Endothelial cell of umbilical vein (primary cell): ENCODE data around the gene ZBTB7C. TPM values are rescaled to one million over a fixed set of nuclear protein-coding genes. Genes with fewer than 3 reads are reported as not detected.

Experiments used
- BruUV-seq: library from RNA; stranded (reverse); fragments of 400-500 nt; replicated peaks from 2 replicates; lab custom pipeline; 2021; lab: Mats Ljungman, UMichigan
- CTCF ChIA-PET: fragments of 300-600, 350-600 bp; sonication (Branson Sonifier 250); formaldehyde crosslinking; loops from one replicate; lab custom pipeline; 2021; ENCODE audit warnings: antibody characterized with exemption, inconsistent platforms; lab: Charles Lee
- POLR2A ChIA-PET: fragments of 300-600, 350-600 bp; sonication (Branson Sonifier 250); formaldehyde crosslinking; loops from one replicate; lab custom pipeline; 2021; ENCODE audit warnings: antibody characterized with exemption, inconsistent platforms; lab: Charles Lee
- DNase-seq: peaks from one replicate; pipeline ENCODE4 v3.0.0-alpha.2; 2011; ENCODE audit warnings: low read depth, low spot score
- FAIRE-seq: peaks from 2 replicates; lab custom pipeline; 2011; peaks lifted over from hg19 to GRCh38; lab: Jason Lieb, UNC
- H2AFZ ChIP-seq: 2 replicates; pipeline ENCODE4 v1.6.0; 2012; ENCODE audit warnings: low read depth, low read length, control low read depth, inconsistent platforms
- H3K27ac ChIP-seq: 2 replicates; pipeline ENCODE4 v1.5.1; 2011; ENCODE audit warnings: low read depth, mild to moderate bottlenecking, control low read depth, low read length, moderate library complexity; ENCODE audit not compliant: insufficient read depth
- H3K27me3 ChIP-seq, 2 experiments: 2 replicates each; pipeline versions ENCODE4 v1.6.0 to v1.6.1; 2011; ENCODE audit warnings: low read length in 2 of 2, mixed read lengths in 1 of 2; ENCODE audit not compliant: control insufficient read depth in 2 of 2, insufficient read depth in 2 of 2
- H3K36me3 ChIP-seq, 2 experiments: 2 replicates in 1 of 2; 3 replicates in 1 of 2; pipeline ENCODE4 v1.5.1; 2011; ENCODE audit warnings: low read length in 2 of 2, mild to moderate bottlenecking in 1 of 2, moderate library complexity in 1 of 2; ENCODE audit not compliant: control insufficient read depth in 2 of 2, insufficient read depth in 2 of 2; ENCODE audit errors: extremely low read depth in 1 of 2
- H3K4me1 ChIP-seq: 3 replicates; pipeline ENCODE4 v1.5.1; 2011; ENCODE audit warnings: mild to moderate bottlenecking, low read length; ENCODE audit not compliant: control insufficient read depth, insufficient read depth; ENCODE audit errors: extremely low read depth
- H3K4me2 ChIP-seq: 2 replicates; pipeline ENCODE4 v1.6.1; 2011; ENCODE audit warnings: low read length, control low read depth, mixed read lengths; ENCODE audit not compliant: insufficient read depth
- H3K4me3 ChIP-seq, 3 experiments: fragments of 200-600 bp in 1 of 3; sonication (generic), shearing (Covaris generic) in 1 of 3; replicated peaks in 1 of 3; 2 replicates each; pipeline ENCODE4 v1.5.1; 2011 to 2016; ENCODE audit warnings: control low read depth in 3 of 3, low read length in 3 of 3, mild to moderate bottlenecking in 2 of 3, inconsistent platforms in 1 of 3, low read depth in 1 of 3, moderate library complexity in 1 of 3; ENCODE audit not compliant: insufficient read depth in 1 of 3
- H3K79me2 ChIP-seq: 2 replicates; pipeline ENCODE4 v1.6.0; 2012; ENCODE audit warnings: low read length, inconsistent platforms; ENCODE audit not compliant: control insufficient read depth, insufficient read depth
- H3K9ac ChIP-seq: replicated peaks from 2 replicates; pipeline ENCODE3; 2011; ENCODE audit warnings: low read length, control low read depth; ENCODE audit not compliant: insufficient read depth; ENCODE audit errors: extremely low read depth
- H3K9me1 ChIP-seq: replicated peaks from 3 replicates; pipeline ENCODE4 v1.6.0; 2011; ENCODE audit warnings: mild to moderate bottlenecking, low read length; ENCODE audit not compliant: control insufficient read depth, insufficient read depth; ENCODE audit errors: extremely low read depth
- H3K9me3 ChIP-seq: replicated peaks from 2 replicates; pipeline ENCODE4 v1.5.1; 2012; ENCODE audit warnings: low read length, inconsistent platforms; ENCODE audit not compliant: control insufficient read depth, insufficient read depth
- H4K20me1 ChIP-seq: replicated peaks from 2 replicates; pipeline ENCODE3; 2011; ENCODE audit warnings: mild to moderate bottlenecking, low read length; ENCODE audit not compliant: control insufficient read depth, insufficient read depth; ENCODE audit errors: extremely low read depth
- CTCF ChIP-seq, 2 donors: IDR thresholded peaks; 1 replicate in 1 of 2; 2 replicates in 1 of 2; pipeline ENCODE4 v1.5.1; 2011; ENCODE audit warnings: low read length in 2 of 2, mild to moderate bottlenecking in 2 of 2, moderate library complexity in 2 of 2, control low read depth in 1 of 2, inconsistent platforms in 1 of 2, low read depth in 1 of 2; ENCODE audit not compliant: insufficient read depth in 1 of 2; ENCODE audit errors: extremely low read depth in 1 of 2
- EZH2 ChIP-seq: IDR thresholded peaks from 2 replicates; pipeline ENCODE4 v1.6.1; 2012; ENCODE audit warnings: borderline replicate concordance, low read depth, mild to moderate bottlenecking, moderate library complexity, low read length, inconsistent platforms; ENCODE audit not compliant: severe bottlenecking
- FOS ChIP-seq: IDR thresholded peaks from 2 replicates; pipeline ENCODE4 v1.6.1; 2011; ENCODE audit warnings: mild to moderate bottlenecking, low read length, moderate library complexity, borderline replicate concordance; ENCODE audit not compliant: insufficient read depth
- GATA2 ChIP-seq: IDR thresholded peaks from 2 replicates; pipeline ENCODE4 v1.7.0; 2011; ENCODE audit warnings: low read depth, mild to moderate bottlenecking, moderate library complexity, mixed read lengths, low read length; ENCODE audit not compliant: insufficient read length, insufficient read depth
- JUN ChIP-seq: IDR thresholded peaks from 2 replicates; pipeline ENCODE4 v1.6.1; 2011; ENCODE audit warnings: borderline replicate concordance, low read depth; ENCODE audit not compliant: insufficient read length, insufficient read depth
- MAX ChIP-seq: IDR thresholded peaks from 2 replicates; pipeline ENCODE4 v1.6.1; 2011; ENCODE audit not compliant: insufficient read depth, insufficient read length
- MYC ChIP-seq: IDR thresholded peaks from one replicate; pipeline ENCODE4 v1.6.1; 2011; ENCODE audit warnings: mild to moderate bottlenecking, low read depth, low read length
- POLR2A ChIP-seq: IDR thresholded peaks from 2 replicates; pipeline ENCODE4 v1.6.1; 2012; ENCODE audit warnings: low read depth, mild to moderate bottlenecking, control low read depth, low read length
- POLR2AphosphoS5 ChIP-seq: IDR thresholded peaks from 2 replicates; pipeline ENCODE4 v1.6.1; 2012; ENCODE audit warnings: low read depth, mild to moderate bottlenecking, control low read depth, low read length, moderate library complexity; ENCODE audit not compliant: insufficient read depth
- dilution Hi-C: fragments of 300-500 bp; cut with MboI; formaldehyde crosslinking; loops from one replicate; pipeline ENCODE4 v1.15.0; 2019; ENCODE audit warnings: low sequenced_read_pairs; ENCODE audit not compliant: extremely low pct_ligation_motif_present
- intact Hi-C: fragments of 100-400 bp; cut with micrococcal nuclease; formaldehyde crosslinking; loops from one replicate; pipeline ENCODE4 v1.10.0; 2022
- polyA plus RNA-seq, 4 experiments: library from polyadenylated mRNA; depleted of rRNA in 3 of 4; stranded (reverse) in 3 of 4; unstranded in 1 of 4; fragments of >200 nt; gene quantifications; 2 replicates each; pipeline versions ENCODE4 v1.2.1 to v1.2.3, GENCODE V29; 2011 to 2012; ENCODE audit warnings: missing spikeins in 1 of 4
- total RNA-seq: library from RNA; stranded (reverse); gene quantifications from 2 replicates; pipeline ENCODE4 v1.2.3, GENCODE V29; 2021

Gene ZBTB7C
- total and polyA plus RNA-seq, 2 donors (not counting 3 experiments of a cell fraction or from before 2014, with no cell fraction given), result not detected

- intact Hi-C loops (no loop called here), dilution Hi-C loops (no loop called here)
- POLR2A ChIA-PET, result no interaction called here
- DNase-seq (no peak), FAIRE-seq (no peak)
- Histone ChIP-seq H3K9me1 (no peaks in the 10 kb centered on the region), H3K27ac (no peak overlapping the region), H3K36me3 (no peaks in the 10 kb centered on the region), H2AFZ (no peak overlapping the region), H4K20me1 (no peaks in the 10 kb centered on the region), H3K27me3 (no peaks in the 10 kb centered on the region), H3K79me2 (no peaks in the 10 kb centered on the region), H3K4me1 (no peaks in the 10 kb centered on the region), H3K4me2 (no peak overlapping the region), H3K9me3 (no peaks in the 10 kb centered on the region), H3K4me3 (no peak overlapping the region), H3K9ac (no peak overlapping the region)
- BruUV-seq, result no TSS peak
- TF ChIP-seq POLR2A (no peak), GATA2 (no peak), MYC (no peak), EZH2 (no peak), MAX (no peak), POLR2AphosphoS5 (no peak), FOS (no peak), JUN (no peak), CTCF (IDR thresholded peaks at IDR 0.05; ENCODE audit: extremely low read depth in 1 of 2, insufficient read depth in 1 of 2, low read depth in 1 of 2, low read length in 2 of 2) (no peak)
- CTCF ChIA-PET, result interaction anchor here (0.6 to 3.6 kb wide), 7 partner anchors 9 to 406 kb away, joined by 3 to 31 read pairs (median 3); no protein-coding TSS in a partner anchor
Observed at GRCh38 chr18:48038636-48039035, 370.5 kb downstream of the ZBTB7C start.
